Measurements from ENCODE around the gene RAB7A. TPM values are rescaled to one million over a fixed set of nuclear protein-coding genes. Genes with fewer than 3 reads are reported as not detected.

RAB7A gene
- total and polyA plus RNA-seq, 10 of the 15 experiments (the other 5 are each of a cell fraction or from before 2014, with no cell fraction given), result 40.3 to 212 (median 160) TPM

- no peaks in the 10 kb centered on the region; the same call in 1 of the 2 replicates for H3K4me1 ChIP-seq (ENCODE audit: control insufficient read depth, insufficient read depth, low read length)
- FAIRE-seq (no peak), DNase-seq (ENCODE audit: low read depth, low spot score) (no peak), ATAC-seq (no peak)
- no TSS peak for BruUV-seq (replicated peaks)
- H3K9ac ChIP-seq (ENCODE audit: control insufficient read depth, insufficient read depth, low read length), result no peak overlapping the region
- H4K20me1 ChIP-seq (ENCODE audit: control insufficient read depth, insufficient read depth), result peaks cover 5% of the 10 kb centered on the region
- H3K27ac ChIP-seq (ENCODE audit: control insufficient read depth, insufficient read depth), result no peak overlapping the region
- RAD21 ChIA-PET (ENCODE audit: unreplicated experiment), result no interaction called here
- POLR2A ChIA-PET, result no interaction called here
- H3K36me3 ChIP-seq (ENCODE audit: control insufficient read depth in 2 of 2, insufficient read depth in 2 of 2, low read length in 1 of 2), result peaks cover 6 to 16% of the 10 kb centered on the region in 2 experiments
- H3K79me2 ChIP-seq (ENCODE audit: control insufficient read depth, insufficient read depth, low read length), result peaks cover 66% of the 10 kb centered on the region
- no peak overlapping the region for H3K4me3 ChIP-seq
- no peak overlapping the region for H2AFZ ChIP-seq (ENCODE audit: control insufficient read depth, low read depth, low read length)
- CTCF ChIA-PET, result interaction anchor here (1.5 to 2.6 kb wide), 2 partner anchors 13 to 54 kb away, joined by 5 to 8 read pairs; no protein-coding TSS in a partner anchor
- H3K27me3 ChIP-seq (replicated peaks in 1 of 2; ENCODE audit: control insufficient read depth in 2 of 2, insufficient read depth in 2 of 2, low read length in 1 of 2), result no peaks in the 10 kb centered on the region
- no peak overlapping the region for H3K4me2 ChIP-seq (ENCODE audit: control insufficient read depth, insufficient read depth)
- no peak for TF ChIP-seq ASH2L (IDR thresholded peaks at IDR 0.05; ENCODE audit: borderline replicate concordance, low read depth)
- no peak for TF ChIP-seq WRNIP1 (IDR thresholded peaks at IDR 0.05; ENCODE audit: borderline replicate concordance, low read depth, low read length)
- TF ChIP-seq RCOR1 (conservative IDR thresholded peaks at IDR 0.05; ENCODE audit: low read depth, low read length), result no peak
- peaks cover 4% of the 10 kb centered on the region; the same call in 2 of the 3 replicates for H3K9me3 ChIP-seq (replicated peaks; ENCODE audit: control insufficient read depth, insufficient read depth, low read length)
- intact Hi-C loops (cut with micrococcal nuclease; ENCODE audit: unreplicated experiment) (no loop called here), in situ Hi-C loops (cut with MboI) (no loop called here)
- SMC1A ChIA-PET (ENCODE audit: uncharacterized antibody, unreplicated experiment), result no interaction called here
- 100% methylated on average over 1 of the region's 1 CpG for WGBS (ENCODE audit: insufficient coverage, insufficient replicate concordance, low lambda C conversion rate, missing lambda C conversion rate)
These were observed 14.6 kb downstream of the RAB7A start for GRCh38 chr3:128740621-128741020.

GRCh38 chr3:128742821-128743594, 17.0 kb downstream of the RAB7A start:
- POLR2A ChIA-PET, result no interaction called here
- H3K9ac ChIP-seq (ENCODE audit: control insufficient read depth, insufficient read depth, low read length), result no peak overlapping the region
- DNase-seq (ENCODE audit: low read depth, low spot score), result no peak
- H3K4me3 ChIP-seq, result no peak overlapping the region
- CTCF ChIA-PET, result no interaction called here
- no peak overlapping the region for H3K4me2 ChIP-seq (ENCODE audit: control insufficient read depth, insufficient read depth)
- no peaks in the 10 kb centered on the region for H3K4me1 ChIP-seq (ENCODE audit: control insufficient read depth, insufficient read depth, low read length)
- H3K27me3 ChIP-seq (replicated peaks in 1 of 2; ENCODE audit: control insufficient read depth in 2 of 2, insufficient read depth in 2 of 2, low read length in 1 of 2), result no peaks in the 10 kb centered on the region
- SMC1A ChIA-PET (ENCODE audit: uncharacterized antibody, unreplicated experiment), result interaction anchor here (1.2 kb wide), 1 partner anchor 11 kb away, joined by 4 read pairs; no protein-coding TSS in a partner anchor
- peaks cover 6 to 20% of the 10 kb centered on the region in 2 experiments; a peak in 3 of 4 replicates for H3K36me3 ChIP-seq (ENCODE audit: control insufficient read depth in 2 of 2, insufficient read depth in 2 of 2, low read length in 1 of 2)
- intact Hi-C loops (cut with micrococcal nuclease; ENCODE audit: unreplicated experiment) (no loop called here), in situ Hi-C loops (cut with MboI) (no loop called here)
- WGBS (ENCODE audit: insufficient coverage, insufficient replicate concordance, low lambda C conversion rate, missing lambda C conversion rate), result 98% methylated on average over 36 of the region's 38 CpGs
- no TSS peak for BruUV-seq (replicated peaks)
- H3K27ac ChIP-seq (ENCODE audit: control insufficient read depth, insufficient read depth), result no peak overlapping the region
- H3K79me2 ChIP-seq (ENCODE audit: control insufficient read depth, insufficient read depth, low read length), result peaks cover 62% of the 10 kb centered on the region
- peaks cover 3% of the 10 kb centered on the region for H4K20me1 ChIP-seq (ENCODE audit: control insufficient read depth, insufficient read depth)
- H2AFZ ChIP-seq (ENCODE audit: control insufficient read depth, low read depth, low read length), result no peak overlapping the region
- H3K9me3 ChIP-seq (replicated peaks; ENCODE audit: control insufficient read depth, insufficient read depth, low read length), result peaks cover 4% of the 10 kb centered on the region
- RAD21 ChIA-PET (ENCODE audit: unreplicated experiment), result no interaction called here
- no peak for ATAC-seq
- FAIRE-seq, result no peak
- TF ChIP-seq MEF2B (IDR thresholded peaks at IDR 0.05; ENCODE audit: partially characterized antibody, poor library complexity, severe bottlenecking), result no peak
- TF ChIP-seq YY1 (IDR thresholded peaks at IDR 0.05; ENCODE audit: low read depth, low read length), result no peak
- no peak for TF ChIP-seq SIN3A (IDR thresholded peaks at IDR 0.05; ENCODE audit: low read depth, low read length)
- TF ChIP-seq, protein P1, sequence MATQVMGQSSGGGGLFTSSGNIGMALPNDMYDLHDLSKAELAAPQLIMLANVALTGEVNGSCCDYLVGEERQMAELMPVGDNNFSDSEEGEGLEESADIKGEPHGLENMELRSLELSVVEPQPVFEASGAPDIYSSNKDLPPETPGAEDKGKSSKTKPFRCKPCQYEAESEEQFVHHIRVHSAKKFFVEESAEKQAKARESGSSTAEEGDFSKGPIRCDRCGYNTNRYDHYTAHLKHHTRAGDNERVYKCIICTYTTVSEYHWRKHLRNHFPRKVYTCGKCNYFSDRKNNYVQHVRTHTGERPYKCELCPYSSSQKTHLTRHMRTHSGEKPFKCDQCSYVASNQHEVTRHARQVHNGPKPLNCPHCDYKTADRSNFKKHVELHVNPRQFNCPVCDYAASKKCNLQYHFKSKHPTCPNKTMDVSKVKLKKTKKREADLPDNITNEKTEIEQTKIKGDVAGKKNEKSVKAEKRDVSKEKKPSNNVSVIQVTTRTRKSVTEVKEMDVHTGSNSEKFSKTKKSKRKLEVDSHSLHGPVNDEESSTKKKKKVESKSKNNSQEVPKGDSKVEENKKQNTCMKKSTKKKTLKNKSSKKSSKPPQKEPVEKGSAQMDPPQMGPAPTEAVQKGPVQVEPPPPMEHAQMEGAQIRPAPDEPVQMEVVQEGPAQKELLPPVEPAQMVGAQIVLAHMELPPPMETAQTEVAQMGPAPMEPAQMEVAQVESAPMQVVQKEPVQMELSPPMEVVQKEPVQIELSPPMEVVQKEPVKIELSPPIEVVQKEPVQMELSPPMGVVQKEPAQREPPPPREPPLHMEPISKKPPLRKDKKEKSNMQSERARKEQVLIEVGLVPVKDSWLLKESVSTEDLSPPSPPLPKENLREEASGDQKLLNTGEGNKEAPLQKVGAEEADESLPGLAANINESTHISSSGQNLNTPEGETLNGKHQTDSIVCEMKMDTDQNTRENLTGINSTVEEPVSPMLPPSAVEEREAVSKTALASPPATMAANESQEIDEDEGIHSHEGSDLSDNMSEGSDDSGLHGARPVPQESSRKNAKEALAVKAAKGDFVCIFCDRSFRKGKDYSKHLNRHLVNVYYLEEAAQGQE (IDR thresholded peaks at IDR 0.05; ENCODE audit: low read depth, low read length), result no peak
- TF ChIP-seq, protein P2, sequence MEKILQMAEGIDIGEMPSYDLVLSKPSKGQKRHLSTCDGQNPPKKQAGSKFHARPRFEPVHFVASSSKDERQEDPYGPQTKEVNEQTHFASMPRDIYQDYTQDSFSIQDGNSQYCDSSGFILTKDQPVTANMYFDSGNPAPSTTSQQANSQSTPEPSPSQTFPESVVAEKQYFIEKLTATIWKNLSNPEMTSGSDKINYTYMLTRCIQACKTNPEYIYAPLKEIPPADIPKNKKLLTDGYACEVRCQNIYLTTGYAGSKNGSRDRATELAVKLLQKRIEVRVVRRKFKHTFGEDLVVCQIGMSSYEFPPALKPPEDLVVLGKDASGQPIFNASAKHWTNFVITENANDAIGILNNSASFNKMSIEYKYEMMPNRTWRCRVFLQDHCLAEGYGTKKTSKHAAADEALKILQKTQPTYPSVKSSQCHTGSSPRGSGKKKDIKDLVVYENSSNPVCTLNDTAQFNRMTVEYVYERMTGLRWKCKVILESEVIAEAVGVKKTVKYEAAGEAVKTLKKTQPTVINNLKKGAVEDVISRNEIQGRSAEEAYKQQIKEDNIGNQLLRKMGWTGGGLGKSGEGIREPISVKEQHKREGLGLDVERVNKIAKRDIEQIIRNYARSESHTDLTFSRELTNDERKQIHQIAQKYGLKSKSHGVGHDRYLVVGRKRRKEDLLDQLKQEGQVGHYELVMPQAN (conservative IDR thresholded peaks at IDR 0.05), result no peak
- TF ChIP-seq HDAC2 (IDR thresholded peaks at IDR 0.05), result no peak
- TF ChIP-seq SREBF1 (IDR thresholded peaks at IDR 0.05; ENCODE audit: low read length), result no peak
- TF ChIP-seq RB1 (IDR thresholded peaks at IDR 0.05; ENCODE audit: borderline replicate concordance), result no peak
- TF ChIP-seq CREM (IDR thresholded peaks at IDR 0.05; ENCODE audit: low read depth), result no peak

Data from GM12878 (cell line).